Measurements from ENCODE around the gene WDR72.

- TF ChIP-seq CHD2 (IDR thresholded peaks at IDR 0.05; ENCODE audit: low read length, partially characterized antibody) (no peak), FOXJ3 (CRISPR knock-in tag; IDR thresholded peaks at IDR 0.05) (no peak), MXI1 (IDR thresholded peaks at IDR 0.05; ENCODE audit: low read depth, low read length) (no peak), GATA2 (CRISPR knock-in tag; IDR thresholded peaks at IDR 0.05) (no peak), TCF12 (IDR thresholded peaks at IDR 0.05) (no peak), JUND (IDR thresholded peaks at IDR 0.05) (no peak), MAX (IDR thresholded peaks at IDR 0.05; ENCODE audit: low read depth) (no peak), SIN3A (IDR thresholded peaks at IDR 0.05; ENCODE audit: borderline replicate concordance, low read depth, low read length) (no peak), YY1 (IDR thresholded peaks at IDR 0.05; ENCODE audit: low read depth) (no peak), TAF1 (IDR thresholded peaks at IDR 0.05; ENCODE audit: borderline replicate concordance, low read depth, low read length) (no peak)
- TF ChIP-seq, protein P1, sequence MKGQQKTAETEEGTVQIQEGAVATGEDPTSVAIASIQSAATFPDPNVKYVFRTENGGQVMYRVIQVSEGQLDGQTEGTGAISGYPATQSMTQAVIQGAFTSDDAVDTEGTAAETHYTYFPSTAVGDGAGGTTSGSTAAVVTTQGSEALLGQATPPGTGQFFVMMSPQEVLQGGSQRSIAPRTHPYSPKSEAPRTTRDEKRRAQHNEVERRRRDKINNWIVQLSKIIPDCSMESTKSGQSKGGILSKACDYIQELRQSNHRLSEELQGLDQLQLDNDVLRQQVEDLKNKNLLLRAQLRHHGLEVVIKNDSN (IDR thresholded peaks at IDR 0.05; ENCODE audit: borderline replicate concordance, low read depth) = no peak
- TF ChIP-seq, protein P2, sequence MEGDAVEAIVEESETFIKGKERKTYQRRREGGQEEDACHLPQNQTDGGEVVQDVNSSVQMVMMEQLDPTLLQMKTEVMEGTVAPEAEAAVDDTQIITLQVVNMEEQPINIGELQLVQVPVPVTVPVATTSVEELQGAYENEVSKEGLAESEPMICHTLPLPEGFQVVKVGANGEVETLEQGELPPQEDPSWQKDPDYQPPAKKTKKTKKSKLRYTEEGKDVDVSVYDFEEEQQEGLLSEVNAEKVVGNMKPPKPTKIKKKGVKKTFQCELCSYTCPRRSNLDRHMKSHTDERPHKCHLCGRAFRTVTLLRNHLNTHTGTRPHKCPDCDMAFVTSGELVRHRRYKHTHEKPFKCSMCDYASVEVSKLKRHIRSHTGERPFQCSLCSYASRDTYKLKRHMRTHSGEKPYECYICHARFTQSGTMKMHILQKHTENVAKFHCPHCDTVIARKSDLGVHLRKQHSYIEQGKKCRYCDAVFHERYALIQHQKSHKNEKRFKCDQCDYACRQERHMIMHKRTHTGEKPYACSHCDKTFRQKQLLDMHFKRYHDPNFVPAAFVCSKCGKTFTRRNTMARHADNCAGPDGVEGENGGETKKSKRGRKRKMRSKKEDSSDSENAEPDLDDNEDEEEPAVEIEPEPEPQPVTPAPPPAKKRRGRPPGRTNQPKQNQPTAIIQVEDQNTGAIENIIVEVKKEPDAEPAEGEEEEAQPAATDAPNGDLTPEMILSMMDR (IDR thresholded peaks at IDR 0.05) = no peak
- TF ChIP-seq, protein P3, sequence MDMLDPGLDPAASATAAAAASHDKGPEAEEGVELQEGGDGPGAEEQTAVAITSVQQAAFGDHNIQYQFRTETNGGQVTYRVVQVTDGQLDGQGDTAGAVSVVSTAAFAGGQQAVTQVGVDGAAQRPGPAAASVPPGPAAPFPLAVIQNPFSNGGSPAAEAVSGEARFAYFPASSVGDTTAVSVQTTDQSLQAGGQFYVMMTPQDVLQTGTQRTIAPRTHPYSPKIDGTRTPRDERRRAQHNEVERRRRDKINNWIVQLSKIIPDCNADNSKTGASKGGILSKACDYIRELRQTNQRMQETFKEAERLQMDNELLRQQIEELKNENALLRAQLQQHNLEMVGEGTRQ (IDR thresholded peaks at IDR 0.05; ENCODE audit: borderline replicate concordance, low read depth, low read length) = no peak
These were observed 277.4 kb downstream of the WDR72 start for GRCh38 chr15:53482055-53482454.
